Smooth muscle cell (in vitro differentiated cells): Measurements from ENCODE around the gene ANTKMT. TPM values are rescaled to one million over a fixed set of nuclear protein-coding genes. Genes with fewer than 3 reads are reported as not detected.

Experiments used
- DNase-seq: peaks from one replicate; lab custom pipeline; 2025; ENCODE audit not compliant: unreplicated experiment; lab: John Stamatoyannopoulos, UW
- H2AFZ ChIP-seq: fragments of 200-600 bp; sonication (generic); 2 replicates; pipeline ENCODE4 v1.6.0; 2016; ENCODE audit warnings: antibody characterized with exemption, low read depth, mild to moderate bottlenecking
- H3F3A ChIP-seq: fragments of 200-600 bp; sonication (generic); 2 replicates; pipeline ENCODE4 v1.6.0; 2017; ENCODE audit warnings: antibody characterized with exemption, low read depth
- H3K27ac ChIP-seq: fragments of 200-600 bp; sonication (generic); 2 replicates; pipeline ENCODE4 v1.5.1; 2016; ENCODE audit warnings: low read depth, mild to moderate bottlenecking
- H3K27me3 ChIP-seq: fragments of 200-600 bp; sonication (generic); 2 replicates; pipeline ENCODE4 v1.6.1; 2016; ENCODE audit warnings: low read depth, mild to moderate bottlenecking
- H3K36me3 ChIP-seq: fragments of 200-600 bp; sonication (generic); 2 replicates; pipeline ENCODE4 v1.5.1; 2016; ENCODE audit warnings: low read depth
- H3K4me1 ChIP-seq: fragments of 200-600 bp; sonication (generic); 2 replicates; pipeline ENCODE4 v1.5.1; 2016; ENCODE audit warnings: low read depth
- H3K4me2 ChIP-seq: fragments of 200-600 bp; sonication (generic); 2 replicates; pipeline ENCODE4 v1.6.0; 2016; ENCODE audit warnings: mild to moderate bottlenecking
- H3K4me3 ChIP-seq: fragments of 200-600 bp; sonication (generic); 2 replicates; pipeline ENCODE4 v1.5.1; 2016; ENCODE audit warnings: mild to moderate bottlenecking
- H3K79me2 ChIP-seq: fragments of 200-600 bp; sonication (generic); 2 replicates; pipeline ENCODE4 v1.6.0; 2016; ENCODE audit warnings: low read depth, mild to moderate bottlenecking
- H3K9ac ChIP-seq: fragments of 200-600 bp; sonication (generic); 2 replicates; pipeline ENCODE4 v1.6.0; 2016; ENCODE audit warnings: low read depth
- H3K9me3 ChIP-seq: fragments of 200-600 bp; sonication (generic); replicated peaks from 2 replicates; pipeline ENCODE4 v1.5.1; 2016; ENCODE audit warnings: low read depth
- H4K20me1 ChIP-seq: fragments of 200-600 bp; sonication (generic); 2 replicates; pipeline ENCODE4 v1.6.0; 2016; ENCODE audit warnings: low read depth
- CTCF ChIP-seq: fragments of 200-600 bp; sonication (generic); IDR thresholded peaks from 2 replicates; pipeline ENCODE4 v1.5.1; 2017; ENCODE audit warnings: borderline replicate concordance, mild to moderate bottlenecking, antibody characterized with exemption; ENCODE audit not compliant: insufficient read depth, poor library complexity, severe bottlenecking
- WGBS: methylation state at CpG from one replicate; pipeline ENCODE4 v1.1.7; 2016; ENCODE audit warnings: low lambda C conversion rate; 5-methylcytosine and 5-hydroxymethylcytosine counted together
- polyA plus RNA-seq: library from polyadenylated mRNA; unstranded; fragments of >200 nt; fragmentation: Nextera tagmentation; extraction: Ambion mirVana; gene quantifications from 2 replicates; pipeline ENCODE4 v1.2.1, GENCODE V29; 2016
- total RNA-seq: library from RNA; depleted of rRNA; stranded (reverse); fragments of >200 nt; gene quantifications from 2 replicates; pipeline ENCODE4 v1.2.3, GENCODE V29; 2014

Gene ANTKMT
- total and polyA plus RNA-seq, 2 experiments from 2014 or later = 15.6 to 39.8 TPM

- H3K27me3 ChIP-seq = no peaks in the 10 kb centered on the region
- peaks cover 33% of the 10 kb centered on the region for H4K20me1 ChIP-seq
- H3K4me1 ChIP-seq = peaks cover 18% of the 10 kb centered on the region
- WGBS = 59% methylated on average over 44 of the region's 44 CpGs
- peak overlapping the region; percentile 85 for H3K9ac ChIP-seq
- H3K27ac ChIP-seq = peak overlapping the region; percentile 74
- DNase-seq = no peak
- peaks cover 32% of the 10 kb centered on the region for H3K79me2 ChIP-seq
- no peaks in the 10 kb centered on the region for H3K36me3 ChIP-seq
- no peaks in the 10 kb centered on the region for H3K9me3 ChIP-seq
- H3K4me3 ChIP-seq = peak overlapping the region; percentile 93
- TF ChIP-seq CTCF = no peak
- H2AFZ ChIP-seq = no peak overlapping the region
- peak overlapping the region; percentile 99 for H3K4me2 ChIP-seq
- H3F3A ChIP-seq = no peaks in the 10 kb centered on the region
These were observed 39.8 kb upstream of the ANTKMT start for GRCh38 chr16:680967-681745.

- DNase-seq = no peak
- H2AFZ ChIP-seq = no peak overlapping the region
- peaks cover 33% of the 10 kb centered on the region for H4K20me1 ChIP-seq
- H3K79me2 ChIP-seq = peaks cover 32% of the 10 kb centered on the region
- no peaks in the 10 kb centered on the region for H3F3A ChIP-seq
- no peak for TF ChIP-seq CTCF
- peaks cover 18% of the 10 kb centered on the region for H3K4me1 ChIP-seq
- no peaks in the 10 kb centered on the region for H3K36me3 ChIP-seq
- H3K27me3 ChIP-seq = no peaks in the 10 kb centered on the region
- H3K4me2 ChIP-seq = peak overlapping the region; percentile 99
- no peak overlapping the region for H3K9ac ChIP-seq
- H3K4me3 ChIP-seq = peak overlapping the region; percentile 93
- WGBS = 92% methylated on average over 28 of the region's 28 CpGs
- H3K9me3 ChIP-seq = no peaks in the 10 kb centered on the region
- H3K27ac ChIP-seq = peak overlapping the region; percentile 74
These were observed 39.1 kb upstream of the ANTKMT start for GRCh38 chr16:681746-682427.

- Histone ChIP-seq H3K27me3 (no peaks in the 10 kb centered on the region), H3F3A (no peaks in the 10 kb centered on the region), H3K4me3 (peak overlapping the region; percentile 60), H3K4me1 (peaks cover 18% of the 10 kb centered on the region), H3K4me2 (peak overlapping the region; percentile 95), H3K36me3 (no peaks in the 10 kb centered on the region), H3K27ac (no peak overlapping the region), H3K79me2 (peaks cover 32% of the 10 kb centered on the region), H2AFZ (no peak overlapping the region), H3K9me3 (no peaks in the 10 kb centered on the region), H4K20me1 (peaks cover 33% of the 10 kb centered on the region), H3K9ac (no peak overlapping the region)
- TF ChIP-seq CTCF = no peak
- no peak for DNase-seq
- WGBS = 93% methylated on average over 36 of the region's 36 CpGs
These were observed 38.2 kb upstream of the ANTKMT start for GRCh38 chr16:682493-683395.
